Activated CD4-positive, alpha-beta T cell treated with anti-CD3 and anti-CD28 coated beads, Interleukin-2, amount 10 ng/mL, durations not matched to agents 7 days and 5 days (primary cell): ENCODE measurements around the gene PRPF31. TPM values are rescaled to one million over a fixed set of nuclear protein-coding genes. Genes with fewer than 3 reads are reported as not detected.

ENCODE experiments used
- CTCF ChIA-PET: fragments of 350-600 bp; sonication (Branson Sonifier 250); formaldehyde crosslinking; loops from one replicate; lab custom pipeline; 2021; ENCODE audit warnings: antibody characterized with exemption; lab: Charles Lee
- POLR2A ChIA-PET: fragments of 350-600 bp; sonication (Branson Sonifier 250); formaldehyde crosslinking; loops from one replicate; lab custom pipeline; 2021; ENCODE audit warnings: antibody characterized with exemption; lab: Charles Lee
- DNase-seq: peaks from one replicate; pipeline ENCODE4 v3.0.0-alpha.2; 2020
- H3K27ac Mint-ChIP-seq: one replicate; pipeline ENCODE4 v1.8.0; 2021; ENCODE audit warnings: mild to moderate bottlenecking, moderate library complexity, mixed read lengths
- H3K27me3 Mint-ChIP-seq: one replicate; pipeline ENCODE4 v1.8.0; 2021; ENCODE audit warnings: mixed read lengths
- H3K36me3 Mint-ChIP-seq: one replicate; pipeline ENCODE4 v1.8.0; 2021; ENCODE audit warnings: low read depth, mixed read lengths
- H3K4me1 Mint-ChIP-seq: one replicate; pipeline ENCODE4 v1.8.0; 2021; ENCODE audit warnings: mixed read lengths
- H3K4me3 Mint-ChIP-seq: one replicate; pipeline ENCODE4 v1.8.0; 2021; ENCODE audit warnings: mild to moderate bottlenecking, moderate library complexity, mixed read lengths
- H3K9me3 Mint-ChIP-seq: one replicate; pipeline ENCODE4 v1.8.0; 2021; ENCODE audit warnings: mixed read lengths
- total RNA-seq, 2 experiments: library from RNA; stranded (reverse); gene quantifications; one replicate each; pipeline ENCODE4 v1.2.3, GENCODE V29; 2021

The PRPF31 gene
- total RNA-seq, 2 experiments from 2014 or later: 74.1 to 83.8 TPM

- Mint-ChIP-seq H3K4me1 (peaks cover 32% of the 10 kb centered on the region), H3K27me3 (no peaks in the 10 kb centered on the region), H3K9me3 (no peaks in the 10 kb centered on the region), H3K36me3 (peaks cover 7% of the 10 kb centered on the region), H3K27ac (peak within 1 kb of the TSS; percentile 93), H3K4me3 (peak within 1 kb of the TSS; percentile 80)
- ChIA-PET CTCF (interaction anchor here (1.0 to 1.5 kb wide), 5 partner anchors 11 to 31 kb away, joined by 3 to 10 read pairs (median 4); partner anchors contain the start of genes LENG1, PRPF31 and TFPT), POLR2A (interaction anchor here (0.6 to 1.8 kb wide), 4 partner anchors 12 to 1202 kb away, joined by 3 to 13 read pairs (median 5); partner anchors contain the start of genes KMT5C, LENG1, PRPF31 and TFPT)
- DNase-seq: peak; percentile 40
Measured at GRCh38 chr19:54137699-54138488, 22.3 kb downstream of the PRPF31 start, which contains the start of gene CNOT3. Gene CNOT3 (plus strand): TSS chr19:54137762. CDS start chr19:54142979, 5,217 bp downstream.

GRCh38 chr19:54138489-54139256, 23.1 kb downstream of the PRPF31 start:
- ChIA-PET CTCF (interaction anchor here (1.1 to 1.4 kb wide), 2 partner anchors 10 to 20 kb away, joined by 3 to 4 read pairs; no protein-coding TSS in a partner anchor), POLR2A (no interaction called here)
- peak overlapping the region; percentile 87 for H3K27ac Mint-ChIP-seq
- no peaks in the 10 kb centered on the region for H3K27me3 Mint-ChIP-seq
- H3K36me3 Mint-ChIP-seq: peaks cover 14% of the 10 kb centered on the region
- no peak for DNase-seq
- peak overlapping the region; percentile 80 for H3K4me3 Mint-ChIP-seq
- peaks cover 32% of the 10 kb centered on the region for H3K4me1 Mint-ChIP-seq
- H3K9me3 Mint-ChIP-seq: no peaks in the 10 kb centered on the region

GRCh38 chr19:54141356-54141755, 25.8 kb downstream of the PRPF31 start:
- ChIA-PET CTCF (interaction anchor here (1.1 to 1.3 kb wide), 2 partner anchors 17 to 26 kb away, joined by 3 to 4 read pairs; partner anchors contain the start of genes PRPF31 and TFPT), POLR2A (no interaction called here)
- no peak for DNase-seq
- Mint-ChIP-seq H3K27ac (no peak overlapping the region), H3K4me3 (no peak overlapping the region), H3K9me3 (no peaks in the 10 kb centered on the region), H3K4me1 (peaks cover 29% of the 10 kb centered on the region), H3K27me3 (no peaks in the 10 kb centered on the region), H3K36me3 (peaks cover 36% of the 10 kb centered on the region)

GRCh38 chr19:54142166-54142780, 26.7 kb downstream of the PRPF31 start:
- H3K9me3 Mint-ChIP-seq: no peaks in the 10 kb centered on the region
- ChIA-PET POLR2A (interaction anchor here (0.6 kb wide), 1 partner anchor 172 kb away, joined by 3 read pairs; no protein-coding TSS in a partner anchor), CTCF (interaction anchor here (1.1 to 1.3 kb wide), 2 partner anchors 18 to 27 kb away, joined by 3 to 4 read pairs; partner anchors contain the start of genes PRPF31 and TFPT)
- no peak overlapping the region for H3K4me3 Mint-ChIP-seq
- peaks cover 41% of the 10 kb centered on the region for H3K36me3 Mint-ChIP-seq
- DNase-seq: no peak
- peaks cover 26% of the 10 kb centered on the region for H3K4me1 Mint-ChIP-seq
- no peaks in the 10 kb centered on the region for H3K27me3 Mint-ChIP-seq
- H3K27ac Mint-ChIP-seq: no peak overlapping the region

GRCh38 chr19:54145541-54146158, 30.1 kb downstream of the PRPF31 start:
- no peak for DNase-seq
- no peak overlapping the region for H3K4me3 Mint-ChIP-seq
- no peaks in the 10 kb centered on the region for H3K27me3 Mint-ChIP-seq
- no peaks in the 10 kb centered on the region for H3K9me3 Mint-ChIP-seq
- no peak overlapping the region for H3K27ac Mint-ChIP-seq
- peaks cover 6% of the 10 kb centered on the region for H3K4me1 Mint-ChIP-seq
- peaks cover 49% of the 10 kb centered on the region for H3K36me3 Mint-ChIP-seq
- ChIA-PET POLR2A (no interaction called here), CTCF (no interaction called here)

GRCh38 chr19:54147676-54148075, 32.1 kb downstream of the PRPF31 start:
- peaks cover 61% of the 10 kb centered on the region for H3K36me3 Mint-ChIP-seq
- no peak overlapping the region for H3K27ac Mint-ChIP-seq
- H3K9me3 Mint-ChIP-seq: no peaks in the 10 kb centered on the region
- POLR2A ChIA-PET: no interaction called here
- no peak for DNase-seq
- H3K4me3 Mint-ChIP-seq: no peak overlapping the region
- peaks cover 4% of the 10 kb centered on the region for H3K4me1 Mint-ChIP-seq
- no peaks in the 10 kb centered on the region for H3K27me3 Mint-ChIP-seq
- CTCF ChIA-PET: interaction anchor here (0.6 kb wide), 1 partner anchor 1210 kb away, joined by 3 read pairs; no protein-coding TSS in a partner anchor

GRCh38 chr19:54148158-54148557, 32.6 kb downstream of the PRPF31 start:
- no peaks in the 10 kb centered on the region for H3K9me3 Mint-ChIP-seq
- peaks cover 60% of the 10 kb centered on the region for H3K36me3 Mint-ChIP-seq
- H3K27me3 Mint-ChIP-seq: no peaks in the 10 kb centered on the region
- CTCF ChIA-PET: interaction anchor here (0.6 to 1.1 kb wide), 2 partner anchors 10 to 1210 kb away, joined by 3 read pairs; no protein-coding TSS in a partner anchor
- no peak for DNase-seq
- no peak overlapping the region for H3K4me3 Mint-ChIP-seq
- no peak overlapping the region for H3K27ac Mint-ChIP-seq
- peaks cover 4% of the 10 kb centered on the region for H3K4me1 Mint-ChIP-seq
- POLR2A ChIA-PET: no interaction called here

GRCh38 chr19:54149021-54149812, 33.7 kb downstream of the PRPF31 start:
- peaks cover 13% of the 10 kb centered on the region for H3K4me1 Mint-ChIP-seq
- H3K27me3 Mint-ChIP-seq: no peaks in the 10 kb centered on the region
- no peak overlapping the region for H3K4me3 Mint-ChIP-seq
- H3K27ac Mint-ChIP-seq: no peak overlapping the region
- POLR2A ChIA-PET: interaction anchor here (0.7 kb wide), 1 partner anchor 12 kb away, joined by 3 read pairs; the partner anchor contains the start of gene CNOT3
- CTCF ChIA-PET: interaction anchor here (1.1 kb wide), 1 partner anchor 11 kb away, joined by 3 read pairs; no protein-coding TSS in a partner anchor
- no peaks in the 10 kb centered on the region for H3K9me3 Mint-ChIP-seq
- DNase-seq: no peak
- H3K36me3 Mint-ChIP-seq: peaks cover 60% of the 10 kb centered on the region

- ChIA-PET CTCF (no interaction called here), POLR2A (no interaction called here)
- Mint-ChIP-seq H3K27me3 (no peaks in the 10 kb centered on the region), H3K36me3 (peaks cover 60% of the 10 kb centered on the region), H3K27ac (no peak overlapping the region), H3K9me3 (no peaks in the 10 kb centered on the region), H3K4me3 (no peak overlapping the region), H3K4me1 (peaks cover 24% of the 10 kb centered on the region)
- DNase-seq: no peak
Measured at GRCh38 chr19:54151362-54152035, 35.9 kb downstream of the PRPF31 start.

GRCh38 chr19:54152267-54152666, 36.7 kb downstream of the PRPF31 start:
- H3K36me3 Mint-ChIP-seq: peaks cover 63% of the 10 kb centered on the region
- no peaks in the 10 kb centered on the region for H3K27me3 Mint-ChIP-seq
- ChIA-PET POLR2A (no interaction called here), CTCF (no interaction called here)
- H3K4me1 Mint-ChIP-seq: peaks cover 27% of the 10 kb centered on the region
- no peak for DNase-seq
- H3K9me3 Mint-ChIP-seq: no peaks in the 10 kb centered on the region
- no peak overlapping the region for H3K4me3 Mint-ChIP-seq
- no peak overlapping the region for H3K27ac Mint-ChIP-seq
